K562 (cell line): ENCODE results near the gene PPHLN1.
A peak's percentile ranks its signal among the peaks of the same experiment; 100 is the strongest.

Source experiments
- HBP1 ChIP-seq: fragments of 450-650 bp; formaldehyde crosslinking; IDR thresholded peaks from 2 replicates; pipeline ENCODE4 v1.4.0; 2022; ENCODE audit warnings: missing genetic modification characterization
- HNRNPUL1 ChIP-seq: fragments of 200-400 bp; formaldehyde crosslinking; IDR thresholded peaks from 2 replicates; pipeline ENCODE4 v1.6.1; 2017; ENCODE audit warnings: low read length
- MNT ChIP-seq, 2 experiments: fragments of 450-650 bp; conservative IDR thresholded peaks; 2 replicates each; pipeline ENCODE4 v1.6.1; 2017; ENCODE audit warnings: mild to moderate bottlenecking in 2 of 2, moderate library complexity in 2 of 2
- MYBL2 ChIP-seq, 2 experiments: fragments of 450-650 bp in 1 of 2; sonication (generic) in 1 of 2; formaldehyde crosslinking in 1 of 2; IDR thresholded peaks; 2 replicates each; pipeline versions ENCODE4 v1.6.1 to v1.8.1; 2017 to 2022; ENCODE audit warnings: borderline replicate concordance in 1 of 2, inconsistent platforms in 1 of 2, low read depth in 1 of 2, mild to moderate bottlenecking in 1 of 2, missing genetic modification reagents in 1 of 2, moderate library complexity in 1 of 2
- POLR2A ChIP-seq: fragments of 450-650 bp; conservative IDR thresholded peaks from 2 replicates; pipeline ENCODE4 v1.6.1; 2016
- PREB ChIP-seq: sonication (generic); formaldehyde crosslinking; IDR thresholded peaks from 2 replicates; pipeline ENCODE4 v1.8.1; 2023; ENCODE audit warnings: mild to moderate bottlenecking, missing genetic modification reagents
- RCOR1 ChIP-seq, 2 experiments: IDR thresholded peaks; 2 replicates each; pipeline ENCODE4 v1.6.1; 2012; ENCODE audit warnings: low read depth in 2 of 2, low read length in 2 of 2, borderline replicate concordance in 1 of 2, improper control_type of control experiment in 1 of 2
- RFX5 ChIP-seq: IDR thresholded peaks from 2 replicates; pipeline ENCODE4 v1.6.1; 2011; ENCODE audit warnings: low read depth, mild to moderate bottlenecking, improper control_type of control experiment, low read length
- SREBF1 ChIP-seq: fragments of 150-350 bp; IDR thresholded peaks from 2 replicates; pipeline ENCODE4 v1.6.1; 2014; ENCODE audit warnings: antibody characterized with exemption, low read depth, low read length, borderline replicate concordance
- ZNF24 ChIP-seq: fragments of 450-650 bp; IDR thresholded peaks from 2 replicates; pipeline ENCODE4 v1.6.1; 2016

- TF ChIP-seq ZNF24 (no peak), RFX5 (no peak), MYBL2 (IDR thresholded peaks at IDR 0.05; ENCODE audit: low read depth) (no peak), MYBL2 (CRISPR knock-in tag; IDR thresholded peaks at IDR 0.05; ENCODE audit: borderline replicate concordance) (no peak), PREB (CRISPR knock-in tag) (no peak), POLR2A (no peak), HBP1 (CRISPR knock-in tag) (no peak), HNRNPUL1 (no peak), SREBF1 (no peak), MNT (conservative IDR thresholded peaks at IDR 0.05) (no peak), RCOR1 (IDR thresholded peaks at IDR 0.05; ENCODE audit: borderline replicate concordance in 1 of 2, low read depth in 2 of 2, low read length in 2 of 2) (peak in 1 of 2 experiments; percentile 52; a peak in 1 of 4 replicates)
These were observed 94.4 kb downstream of the PPHLN1 start for GRCh38 chr12:42420395-42420794.
